ENCODE results near the gene AMFR. TPM values are rescaled to one million over a fixed set of nuclear protein-coding genes. Genes with fewer than 3 reads are reported as not detected.

AMFR gene
- total and polyA plus RNA-seq, 2 of the 13 experiments (the other 11 are each of a cell fraction or from before 2014, with no cell fraction given), result 52.9 to 108 TPM

GRCh38 chr16:56450986-56451752 lies 25.8 kb upstream of the AMFR start, which contains the start of the genes NUDT21 and OGFOD1 (continued):
- peak; percentile 86 for TF ChIP-seq HNRNPLL (IDR thresholded peaks at IDR 0.05; ENCODE audit: low read depth, low read length, poor library complexity, severe bottlenecking)
- peak; percentile 77 for TF ChIP-seq TAF15 (IDR thresholded peaks at IDR 0.05; ENCODE audit: low read depth, low read length, poor library complexity, severe bottlenecking)
- TF ChIP-seq AHR (CRISPR knock-in tag; IDR thresholded peaks at IDR 0.05), result peak; percentile 13; the same call in 1 of the 2 replicates
- TF ChIP-seq ZNF747 (CRISPR knock-in tag; IDR thresholded peaks at IDR 0.05; ENCODE audit: borderline replicate concordance), result peak; percentile 32; the same call in 1 of the 2 replicates
- 0 out of 2 replicates have a peak, but pooled peaks have one; percentile 60 for TF ChIP-seq ZNF557 (CRISPR knock-in tag; IDR thresholded peaks at IDR 0.05)
- TF ChIP-seq TRIM24 (CRISPR knock-in tag; IDR thresholded peaks at IDR 0.05), result no peak
- TF ChIP-seq ZNF292 (CRISPR knock-in tag; IDR thresholded peaks at IDR 0.05; ENCODE audit: borderline replicate concordance, low read depth), result no peak
- TF ChIP-seq ZMYM2 (CRISPR knock-in tag; IDR thresholded peaks at IDR 0.05), result no peak
- 0 out of 2 replicates have a peak, but pooled peaks have one; percentile 62 for TF ChIP-seq DNMT1 (CRISPR knock-in tag; IDR thresholded peaks at IDR 0.05)
- no peak for TF ChIP-seq ZNF225 (CRISPR knock-in tag; IDR thresholded peaks at IDR 0.05)
- peak; percentile 91 for TF ChIP-seq POLR2AphosphoS5 (IDR thresholded peaks at IDR 0.05; ENCODE audit: low read depth, low read length)
- peak; percentile 70 for TF ChIP-seq ZFAT (CRISPR knock-in tag; conservative IDR thresholded peaks at IDR 0.05)
- TF ChIP-seq ARID5B (CRISPR knock-in tag; IDR thresholded peaks at IDR 0.05), result no peak; the same call in 1 of the 2 replicates
- no peak for TF ChIP-seq TBP (CRISPR knock-in tag; IDR thresholded peaks at IDR 0.05)
- no peak for TF ChIP-seq TBX3 (IDR thresholded peaks at IDR 0.05; ENCODE audit: borderline replicate concordance)
- peak; percentile 73 for TF ChIP-seq ZHX2 (IDR thresholded peaks at IDR 0.05; ENCODE audit: low read depth)
- 0 out of 2 replicates have a peak, but pooled peaks have one; percentile 64 for TF ChIP-seq ZHX2 (CRISPR knock-in tag; IDR thresholded peaks at IDR 0.05; ENCODE audit: borderline replicate concordance)
- TF ChIP-seq ZNF44 (CRISPR knock-in tag; IDR thresholded peaks at IDR 0.05), result peak; percentile 22; the same call in 1 of the 2 replicates
- TF ChIP-seq ATF7-NPFF (CRISPR knock-in tag; IDR thresholded peaks at IDR 0.05; ENCODE audit: low read depth), result no peak
